Subcutaneous abdominal adipose tissue (tissue), 5 donors: ENCODE data around the gene GARNL3.

Experiments
- H3K27ac ChIP-seq: one replicate; pipeline ENCODE4 v1.7.0; 2013; ENCODE audit warnings: low read depth, mild to moderate bottlenecking, inconsistent platforms, low read length, moderate library complexity
- H3K27me3 ChIP-seq, 5 donors: one replicate each; pipeline ENCODE4 v1.7.0; 2013; ENCODE audit warnings: low read length in 5 of 5, inconsistent platforms in 1 of 5; ENCODE audit not compliant: control insufficient read depth in 5 of 5, insufficient read depth in 4 of 5
- H3K36me3 ChIP-seq, 5 donors: one replicate each; pipeline ENCODE4 v1.7.0; 2013; ENCODE audit warnings: low read length in 5 of 5; ENCODE audit not compliant: control insufficient read depth in 5 of 5, insufficient read depth in 5 of 5
- H3K4me1 ChIP-seq, 5 donors: one replicate each; pipeline ENCODE4 v1.7.0; 2013; ENCODE audit warnings: low read length in 5 of 5, mild to moderate bottlenecking in 3 of 5, moderate library complexity in 1 of 5; ENCODE audit not compliant: control insufficient read depth in 5 of 5, insufficient read depth in 5 of 5
- H3K4me3 ChIP-seq, 5 donors: one replicate each; pipeline ENCODE4 v1.7.0; 2013; ENCODE audit warnings: low read length in 5 of 5, low read depth in 1 of 5
- H3K9ac ChIP-seq, 5 donors: one replicate each; pipeline ENCODE4 v1.7.0; 2013; ENCODE audit warnings: low read length in 5 of 5, mild to moderate bottlenecking in 4 of 5, moderate library complexity in 3 of 5
- H3K9me3 ChIP-seq, 5 donors: one replicate each; pipeline ENCODE4 v1.7.0; 2013; ENCODE audit warnings: low read length in 5 of 5; ENCODE audit not compliant: control insufficient read depth in 5 of 5
- donor health status: healthy.
- donor health status: healthy.
- donor health status: healthy.
- donor health status: healthy.
- donor health status: healthy.

Gene GARNL3

DNA sequence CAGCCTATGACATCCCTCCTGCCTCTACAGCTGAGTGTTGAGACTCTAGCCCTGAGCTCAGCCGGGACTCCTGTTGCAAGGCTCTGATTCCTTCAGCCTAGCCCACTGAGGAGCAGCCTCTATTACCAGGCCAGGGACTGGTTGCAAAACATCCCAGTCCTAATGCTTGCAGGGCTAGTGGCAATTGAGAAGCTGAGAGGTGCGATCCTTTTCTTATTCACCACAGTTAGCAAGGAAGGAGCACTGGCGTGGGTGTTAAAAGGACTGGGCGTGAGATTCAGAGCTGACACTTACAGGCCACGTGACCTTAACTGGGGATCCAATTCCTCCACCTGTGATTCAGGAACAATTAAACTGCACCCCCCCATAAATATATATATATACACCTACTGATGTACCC lies 58.8 kb downstream of the GARNL3 start:
- H3K4me3 ChIP-seq = no peak overlapping the region
- peaks cover 0 to 35% (median 7%) of the 10 kb centered on the region in 5 donors for H3K4me1 ChIP-seq
- no peak overlapping the region for H3K27ac ChIP-seq
- peaks cover 0 to 2% (median 0%) of the 10 kb centered on the region in 5 donors for H3K36me3 ChIP-seq
- no peaks in the 10 kb centered on the region for H3K27me3 ChIP-seq
- no peak overlapping the region for H3K9ac ChIP-seq
- H3K9me3 ChIP-seq = no peaks in the 10 kb centered on the region

GRCh38 chr9:127330501-127330900 lies 65.9 kb downstream of the GARNL3 start:
- no peaks in the 10 kb centered on the region for H3K27me3 ChIP-seq
- no peak overlapping the region for H3K9ac ChIP-seq
- no peaks in the 10 kb centered on the region for H3K9me3 ChIP-seq
- no peaks in the 10 kb centered on the region for H3K36me3 ChIP-seq
- H3K4me1 ChIP-seq = peaks cover 0 to 28% (median 26%) of the 10 kb centered on the region in 5 donors
- no peak overlapping the region for H3K27ac ChIP-seq
- H3K4me3 ChIP-seq = no peak overlapping the region

DNA sequence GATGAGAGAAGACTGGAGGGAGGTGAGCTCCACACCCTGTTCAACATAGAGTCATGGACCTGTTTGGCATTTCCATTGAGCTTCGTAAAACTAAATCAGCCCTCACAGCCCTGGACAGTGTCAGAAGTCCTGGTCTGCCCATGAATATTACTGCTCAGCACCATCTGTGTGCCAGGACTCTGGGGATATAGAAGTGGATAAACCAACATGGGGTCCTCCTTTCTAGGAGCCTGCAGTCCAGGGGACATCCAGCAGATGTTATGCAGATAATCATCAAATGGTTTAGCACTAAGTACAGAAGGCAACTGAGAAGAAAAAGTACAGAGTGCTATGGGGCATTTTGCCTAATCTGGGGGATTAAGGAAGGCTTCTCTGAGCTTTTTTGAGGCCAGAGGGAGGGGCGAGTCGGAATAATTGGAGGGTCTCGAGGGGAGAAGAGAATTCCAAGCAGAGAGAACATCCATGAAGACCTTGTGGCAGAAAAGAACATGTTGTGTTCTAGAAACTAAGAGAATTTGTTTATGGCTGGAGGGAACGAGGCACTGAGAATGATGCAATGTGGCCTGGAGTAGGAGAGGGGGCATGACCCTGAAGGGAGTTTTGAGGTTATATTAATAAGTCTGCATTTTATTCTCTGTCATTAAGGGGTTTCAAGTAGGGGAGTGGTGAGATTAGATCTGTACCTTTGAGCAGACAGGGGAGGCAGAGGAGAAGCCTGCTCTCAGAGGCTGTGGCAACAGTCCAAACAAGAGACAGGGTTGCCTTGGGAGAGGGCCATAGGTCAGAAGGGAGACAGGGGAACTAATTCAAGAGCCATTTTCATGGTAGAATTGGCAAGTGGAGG lies 68.9 kb downstream of the GARNL3 start:
- no peaks in the 10 kb centered on the region for H3K9me3 ChIP-seq
- peaks cover 15 to 52% (median 48%) of the 10 kb centered on the region in 5 donors for H3K4me1 ChIP-seq
- H3K4me3 ChIP-seq = no peak overlapping the region
- no peak overlapping the region for H3K9ac ChIP-seq
- no peaks in the 10 kb centered on the region for H3K27me3 ChIP-seq
- no peaks in the 10 kb centered on the region for H3K36me3 ChIP-seq
- peak overlapping the region; percentile 39 for H3K27ac ChIP-seq

GRCh38 chr9:127334725-127335124 lies 70.2 kb downstream of the GARNL3 start:
- H3K4me1 ChIP-seq = peaks cover 15 to 58% (median 48%) of the 10 kb centered on the region in 5 donors
- H3K27ac ChIP-seq = peak overlapping the region; percentile 96

GRCh38 chr9:127336086-127336485 lies 71.5 kb downstream of the GARNL3 start:
- H3K4me1 ChIP-seq = peaks cover 25 to 71% (median 57%) of the 10 kb centered on the region in 5 donors
- H3K9me3 ChIP-seq = no peaks in the 10 kb centered on the region
- peak overlapping the region in 2 of 5 donors; percentile 50 to 55 for H3K9ac ChIP-seq
- H3K27me3 ChIP-seq = no peaks in the 10 kb centered on the region
- peaks cover 0 to 11% (median 5%) of the 10 kb centered on the region in 5 donors for H3K36me3 ChIP-seq
- H3K4me3 ChIP-seq = no peak overlapping the region
- peak overlapping the region; percentile 96 for H3K27ac ChIP-seq

More at GRCh38 chr9:127334725-127335124, 70.2 kb downstream of the GARNL3 start:
- Histone ChIP-seq H3K27me3 (no peaks in the 10 kb centered on the region), H3K4me3 (no peak overlapping the region), H3K9me3 (no peaks in the 10 kb centered on the region), H3K9ac (no peak overlapping the region), H3K36me3 (peaks cover 0 to 3% (median 0%) of the 10 kb centered on the region in 5 donors)

- peak overlapping the region in 2 of 5 donors; percentile 4 to 24 for H3K4me3 ChIP-seq
- peaks cover 0 to 11% (median 5%) of the 10 kb centered on the region in 5 donors for H3K36me3 ChIP-seq
- no peaks in the 10 kb centered on the region for H3K9me3 ChIP-seq
- H3K27ac ChIP-seq = peak overlapping the region; percentile 96
- no peaks in the 10 kb centered on the region for H3K27me3 ChIP-seq
- H3K9ac ChIP-seq = peak overlapping the region in 3 of 5 donors; percentile 23 to 59 (median 55)
- H3K4me1 ChIP-seq = peaks cover 25 to 76% (median 58%) of the 10 kb centered on the region in 5 donors
Measured at GRCh38 chr9:127336506-127337352, 72.2 kb downstream of the GARNL3 start.

DNA sequence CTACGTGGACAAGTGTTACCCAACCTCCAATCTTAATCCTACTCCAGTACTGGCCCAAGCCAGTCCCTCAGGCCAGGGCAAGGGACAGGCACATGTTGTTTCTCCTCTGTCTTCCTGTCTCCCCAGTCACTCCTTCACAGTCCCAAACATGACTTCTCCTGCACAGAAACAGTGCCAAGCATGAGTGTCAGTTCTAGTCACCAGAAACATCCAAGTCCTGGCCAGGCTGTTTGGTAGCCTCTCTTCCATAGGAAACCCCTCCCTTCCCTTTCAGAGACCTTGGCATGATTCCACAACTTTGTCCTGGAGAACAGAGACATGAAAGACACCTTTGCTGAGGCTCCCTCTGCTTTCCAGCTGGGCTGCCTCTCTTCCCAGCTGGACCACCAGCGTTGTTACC lies 76.1 kb downstream of the GARNL3 start:
- H3K27ac ChIP-seq = peak overlapping the region; percentile 52
- H3K4me3 ChIP-seq = no peak overlapping the region
- no peaks in the 10 kb centered on the region for H3K27me3 ChIP-seq
- H3K4me1 ChIP-seq = peaks cover 20 to 48% (median 35%) of the 10 kb centered on the region in 5 donors
- H3K9ac ChIP-seq = no peak overlapping the region
- H3K36me3 ChIP-seq = peaks cover 0 to 24% (median 8%) of the 10 kb centered on the region in 5 donors
- H3K9me3 ChIP-seq = no peaks in the 10 kb centered on the region

DNA sequence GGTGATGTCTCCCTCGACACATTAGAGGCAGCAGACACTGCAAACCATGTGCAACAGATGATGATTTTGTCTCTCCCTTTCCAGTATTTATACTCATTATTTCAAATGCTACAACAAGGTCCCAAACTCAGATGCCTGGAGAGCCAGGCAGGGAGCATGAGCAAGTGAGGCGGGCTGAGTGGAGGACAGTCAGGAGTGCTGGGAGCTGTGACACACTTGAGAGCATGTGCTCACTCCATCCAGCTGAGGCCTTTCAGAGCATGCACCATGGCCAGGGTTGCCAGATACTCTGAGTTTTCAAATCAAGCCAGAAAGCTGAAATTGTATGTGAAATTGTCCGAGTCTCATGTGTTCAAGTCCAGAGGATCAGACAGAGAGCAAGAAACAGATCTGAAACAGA lies 76.6 kb downstream of the GARNL3 start:
- Histone ChIP-seq H3K27me3 (no peaks in the 10 kb centered on the region), H3K9ac (no peak overlapping the region), H3K9me3 (no peaks in the 10 kb centered on the region), H3K4me1 (peaks cover 16 to 43% (median 31%) of the 10 kb centered on the region in 5 donors), H3K36me3 (peaks cover 0 to 24% (median 8%) of the 10 kb centered on the region in 5 donors), H3K4me3 (no peak overlapping the region), H3K27ac (no peak overlapping the region)

DNA sequence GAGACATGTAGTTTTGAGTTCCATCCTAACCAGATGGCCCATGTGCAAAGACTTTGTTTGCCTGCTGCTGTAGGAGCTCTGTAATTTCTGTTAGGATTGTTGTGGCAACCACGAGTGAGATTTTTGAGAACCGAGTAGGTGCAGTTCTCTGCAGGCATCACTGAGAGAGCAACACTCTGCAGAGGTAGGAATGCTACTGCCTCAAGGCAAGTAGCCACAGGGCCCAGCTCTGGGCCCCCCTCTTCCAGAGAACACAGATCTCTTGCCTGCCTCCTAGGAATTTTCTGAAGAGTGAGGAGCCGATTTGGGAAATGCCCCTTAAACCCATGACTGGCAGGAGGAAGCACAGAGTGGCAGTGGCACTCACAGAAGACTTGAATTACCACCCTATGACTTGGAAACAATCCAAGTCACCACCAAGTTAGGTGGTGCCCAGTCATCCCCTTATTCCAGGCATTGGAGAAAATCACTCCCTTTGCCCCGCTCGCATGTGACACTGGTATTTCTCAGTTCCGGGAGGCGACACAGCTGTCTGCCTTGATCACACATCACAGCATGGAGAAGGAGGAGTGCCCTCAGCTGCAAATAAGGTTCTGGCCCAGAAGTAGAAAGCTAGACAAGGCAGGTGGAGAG lies 79.9 kb downstream of the GARNL3 start:
- peaks cover 0 to 29% (median 14%) of the 10 kb centered on the region in 5 donors for H3K4me1 ChIP-seq
- no peak overlapping the region for H3K9ac ChIP-seq

More for the DNA sequence above, 79.9 kb downstream of the GARNL3 start:
- no peaks in the 10 kb centered on the region for H3K9me3 ChIP-seq
- peaks cover 0 to 23% (median 11%) of the 10 kb centered on the region in 5 donors for H3K36me3 ChIP-seq
- no peaks in the 10 kb centered on the region for H3K27me3 ChIP-seq
- no peak overlapping the region for H3K27ac ChIP-seq
- H3K4me3 ChIP-seq = no peak overlapping the region
